ENCODE results near the gene OR56A1. TPM values are rescaled to one million over a fixed set of nuclear protein-coding genes. Genes with fewer than 3 reads are reported as not detected.
A peak's percentile ranks its signal among the peaks of the same experiment; 100 is the strongest.

OR56A1 gene
- total RNA-seq, 4 donors from 2014 or later = 0.07 to 0.12 TPM; not detected in 2

DNA sequence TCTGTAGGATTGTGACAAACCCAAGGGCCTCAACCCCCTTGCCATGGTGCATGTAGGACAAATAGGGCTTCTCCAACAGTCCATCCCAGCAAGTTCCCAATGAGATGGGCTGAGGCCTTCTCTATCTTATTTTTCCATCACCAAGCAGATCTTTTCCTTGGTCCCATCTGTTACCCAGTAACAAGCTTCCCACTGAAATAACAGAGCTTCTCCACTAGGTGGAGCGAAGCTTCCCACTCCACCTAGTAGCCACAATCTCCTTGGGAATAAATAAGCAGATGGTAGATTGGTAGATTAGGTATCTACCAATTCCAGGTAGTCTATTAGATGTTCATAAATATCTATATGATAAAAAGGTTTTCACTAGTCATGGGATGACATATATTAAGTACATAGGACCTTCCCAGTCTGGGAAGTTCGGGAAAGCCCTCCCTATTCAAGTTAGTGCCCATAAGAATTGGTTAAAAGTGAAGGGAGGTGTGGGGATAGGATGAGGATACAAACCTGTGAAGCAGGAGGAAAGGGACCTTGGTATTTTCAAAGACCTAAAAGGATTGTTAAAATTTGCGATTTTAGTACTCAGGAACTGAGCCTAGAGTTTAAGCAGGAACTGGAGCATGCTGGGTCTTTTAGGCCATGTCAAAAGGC, 37.8 kb downstream of the OR56A1 start:
- no peak for DNase-seq
- H3K4me1 ChIP-seq = no peaks in the 10 kb centered on the region
- intact Hi-C loops (cut with DNase I; ENCODE audit: low total_unique reads) = no loop called here

DNA sequence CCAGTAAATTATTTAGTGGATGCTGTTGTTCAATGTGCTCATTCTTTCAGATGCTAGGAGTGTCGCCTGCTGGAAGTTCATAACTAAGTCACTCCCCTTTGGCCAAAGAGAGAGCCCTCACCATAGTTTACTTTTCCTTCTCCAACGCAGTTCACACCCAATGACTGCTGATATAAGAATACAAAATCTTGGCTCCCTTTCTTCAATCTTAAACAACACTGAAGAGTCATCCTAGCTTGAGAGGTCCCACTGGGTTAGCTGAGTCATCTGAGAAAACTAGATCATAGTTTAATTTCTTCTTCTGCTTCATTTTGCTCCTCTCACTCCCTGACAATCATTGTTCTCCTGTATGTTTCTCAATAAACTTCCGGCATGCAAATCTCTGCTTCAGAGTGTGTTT, 38.4 kb downstream of the OR56A1 start:
- intact Hi-C loops (cut with DNase I; ENCODE audit: low total_unique reads) = no loop called here
- no peak overlapping the region for H3K4me3 ChIP-seq
- H3K27ac ChIP-seq = no peak overlapping the region
- H3K9me3 ChIP-seq = no peaks in the 10 kb centered on the region
- no peaks in the 10 kb centered on the region for H3K4me1 ChIP-seq
- DNase-seq = no peak
- TF ChIP-seq POLR2A (IDR thresholded peaks at IDR 0.05) = no peak
- TF ChIP-seq, protein P1, sequence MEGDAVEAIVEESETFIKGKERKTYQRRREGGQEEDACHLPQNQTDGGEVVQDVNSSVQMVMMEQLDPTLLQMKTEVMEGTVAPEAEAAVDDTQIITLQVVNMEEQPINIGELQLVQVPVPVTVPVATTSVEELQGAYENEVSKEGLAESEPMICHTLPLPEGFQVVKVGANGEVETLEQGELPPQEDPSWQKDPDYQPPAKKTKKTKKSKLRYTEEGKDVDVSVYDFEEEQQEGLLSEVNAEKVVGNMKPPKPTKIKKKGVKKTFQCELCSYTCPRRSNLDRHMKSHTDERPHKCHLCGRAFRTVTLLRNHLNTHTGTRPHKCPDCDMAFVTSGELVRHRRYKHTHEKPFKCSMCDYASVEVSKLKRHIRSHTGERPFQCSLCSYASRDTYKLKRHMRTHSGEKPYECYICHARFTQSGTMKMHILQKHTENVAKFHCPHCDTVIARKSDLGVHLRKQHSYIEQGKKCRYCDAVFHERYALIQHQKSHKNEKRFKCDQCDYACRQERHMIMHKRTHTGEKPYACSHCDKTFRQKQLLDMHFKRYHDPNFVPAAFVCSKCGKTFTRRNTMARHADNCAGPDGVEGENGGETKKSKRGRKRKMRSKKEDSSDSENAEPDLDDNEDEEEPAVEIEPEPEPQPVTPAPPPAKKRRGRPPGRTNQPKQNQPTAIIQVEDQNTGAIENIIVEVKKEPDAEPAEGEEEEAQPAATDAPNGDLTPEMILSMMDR (IDR thresholded peaks at IDR 0.05) = no peak
- no peaks in the 10 kb centered on the region for H3K36me3 ChIP-seq
- H3K27me3 ChIP-seq = no peaks in the 10 kb centered on the region

More for the DNA sequence above, 37.8 kb downstream of the OR56A1 start:
- no peaks in the 10 kb centered on the region for H3K9me3 ChIP-seq
- H3K36me3 ChIP-seq = no peaks in the 10 kb centered on the region
- no peak overlapping the region for H3K4me3 ChIP-seq
- no peak overlapping the region for H3K27ac ChIP-seq
- TF ChIP-seq, protein P1 (IDR thresholded peaks at IDR 0.05) = peak in 2 of 4 experiments; percentile 16 to 28
- no peak for TF ChIP-seq POLR2A (IDR thresholded peaks at IDR 0.05)
- no peaks in the 10 kb centered on the region for H3K27me3 ChIP-seq

DNA sequence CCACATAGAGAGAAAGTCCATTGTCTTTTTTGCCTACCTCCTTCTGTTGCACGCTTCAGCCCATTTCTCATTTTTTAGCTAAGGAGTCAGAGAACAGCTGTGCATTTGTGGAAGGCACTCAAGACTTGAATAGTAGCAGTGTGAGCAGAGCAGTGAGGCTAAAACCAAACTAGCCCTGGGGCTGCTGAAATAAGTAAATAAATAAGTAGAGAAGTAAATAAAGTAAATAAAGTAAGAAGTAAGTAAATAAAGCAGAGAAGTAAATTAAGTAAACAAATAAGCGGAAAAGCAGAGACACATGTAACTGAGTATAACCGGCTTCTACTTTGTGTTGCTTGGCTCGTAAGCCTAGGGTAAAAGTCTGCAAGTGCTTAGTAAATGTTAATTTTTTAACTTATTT, 41.4 kb downstream of the OR56A1 start:
- Histone ChIP-seq H3K4me1 (no peaks in the 10 kb centered on the region), H3K27me3 (no peaks in the 10 kb centered on the region), H3K27ac (no peak overlapping the region), H3K36me3 (no peaks in the 10 kb centered on the region), H3K9me3 (no peaks in the 10 kb centered on the region), H3K4me3 (no peak overlapping the region)
- intact Hi-C loops (cut with DNase I; ENCODE audit: low total_unique reads) = no loop called here
- TF ChIP-seq, protein P1 (IDR thresholded peaks at IDR 0.05) = no peak
- no peak for TF ChIP-seq POLR2A (IDR thresholded peaks at IDR 0.05)
- no peak for DNase-seq

DNA sequence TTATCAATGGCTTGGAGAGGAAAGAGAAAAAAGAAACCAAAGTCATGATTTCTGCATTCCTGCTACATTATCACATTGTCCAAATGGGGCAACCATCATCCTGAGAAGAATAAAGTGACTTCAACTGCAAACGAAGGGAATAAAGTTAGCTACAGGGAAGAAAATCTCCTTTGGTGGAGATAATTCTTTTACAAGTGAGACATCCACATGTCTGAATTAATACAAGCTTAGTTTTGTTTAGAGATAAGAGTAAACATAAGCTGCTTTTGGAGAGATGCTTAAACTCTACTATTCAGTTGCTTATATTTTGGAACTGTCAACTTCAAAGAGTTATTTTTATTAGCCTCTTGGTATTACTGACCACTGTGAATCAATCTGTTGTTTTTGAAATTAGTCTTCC, 43.7 kb downstream of the OR56A1 start, which contains the start of gene OR52L1:
Gene OR52L1, minus strand, starts transcription at position 101 of the 400 bp plus-strand sequence. Its CDS starts 55 bp downstream, at position 46.
- no peaks in the 10 kb centered on the region for H3K36me3 ChIP-seq
- no peaks in the 10 kb centered on the region for H3K27me3 ChIP-seq
- no peak for DNase-seq
- H3K9me3 ChIP-seq = no peaks in the 10 kb centered on the region
- intact Hi-C loops (cut with DNase I; ENCODE audit: low total_unique reads) = no loop called here
- no peak within 1 kb of the TSS for H3K27ac ChIP-seq
- no peaks in the 10 kb centered on the region for H3K4me1 ChIP-seq
- H3K4me3 ChIP-seq = no peak within 1 kb of the TSS
- no peak for TF ChIP-seq POLR2A (IDR thresholded peaks at IDR 0.05)

DNA sequence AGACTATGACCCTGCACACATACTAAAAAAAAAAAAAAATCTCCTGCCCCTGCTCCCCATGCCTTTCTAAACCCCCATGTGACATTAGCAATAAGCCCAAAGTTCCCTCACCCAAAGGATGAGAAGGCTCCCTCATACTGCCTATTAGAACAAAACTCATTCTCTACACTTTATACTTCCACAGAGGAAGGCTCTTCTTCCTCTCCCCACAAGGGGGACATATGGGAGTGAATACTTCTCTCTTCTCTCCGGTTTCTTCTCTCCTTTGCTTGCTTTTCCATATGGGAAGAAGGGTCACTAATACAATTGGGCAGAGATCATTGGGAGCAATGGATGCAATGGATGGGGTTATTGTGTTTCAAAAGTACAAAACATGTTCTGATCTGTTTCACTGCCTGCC, 47.1 kb downstream of the OR56A1 start:
- intact Hi-C loops (cut with DNase I; ENCODE audit: low total_unique reads) = no loop called here
- TF ChIP-seq POLR2A (IDR thresholded peaks at IDR 0.05) = no peak
- TF ChIP-seq, protein P1 (IDR thresholded peaks at IDR 0.05) = no peak
- DNase-seq = no peak
- Histone ChIP-seq H3K4me1 (no peaks in the 10 kb centered on the region), H3K36me3 (no peaks in the 10 kb centered on the region), H3K27me3 (no peaks in the 10 kb centered on the region), H3K9me3 (no peaks in the 10 kb centered on the region), H3K4me3 (no peak overlapping the region), H3K27ac (no peak overlapping the region)
